Activated CD8-positive, alpha-beta memory T cell treated with anti-CD3 and anti-CD28 coated beads for 1 hour (primary cell): ENCODE results near the gene MC3R.

ENCODE experiments used
- DNase-seq, 2 donors: peaks; one replicate each; pipeline ENCODE4 v3.0.0-alpha.2; 2020; ENCODE audit warnings: low read depth in 1 of 2; ENCODE audit errors: extremely low read depth in 1 of 2

The MC3R gene

DNA sequence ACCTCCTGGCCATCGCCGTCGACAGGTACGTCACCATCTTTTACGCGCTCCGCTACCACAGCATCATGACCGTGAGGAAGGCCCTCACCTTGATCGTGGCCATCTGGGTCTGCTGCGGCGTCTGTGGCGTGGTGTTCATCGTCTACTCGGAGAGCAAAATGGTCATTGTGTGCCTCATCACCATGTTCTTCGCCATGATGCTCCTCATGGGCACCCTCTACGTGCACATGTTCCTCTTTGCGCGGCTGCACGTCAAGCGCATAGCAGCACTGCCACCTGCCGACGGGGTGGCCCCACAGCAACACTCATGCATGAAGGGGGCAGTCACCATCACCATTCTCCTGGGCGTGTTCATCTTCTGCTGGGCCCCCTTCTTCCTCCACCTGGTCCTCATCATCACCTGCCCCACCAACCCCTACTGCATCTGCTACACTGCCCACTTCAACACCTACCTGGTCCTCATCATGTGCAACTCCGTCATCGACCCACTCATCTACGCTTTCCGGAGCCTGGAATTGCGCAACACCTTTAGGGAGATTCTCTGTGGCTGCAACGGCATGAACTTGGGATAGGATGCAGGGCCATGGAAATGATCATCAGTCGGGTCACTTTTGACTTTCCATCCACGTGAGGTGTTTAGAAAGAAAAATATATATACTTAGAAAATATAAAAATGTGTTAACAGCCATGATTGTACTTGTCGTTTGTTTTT is 868 bp downstream of the MC3R start:
- no peak for DNase-seq

DNA sequence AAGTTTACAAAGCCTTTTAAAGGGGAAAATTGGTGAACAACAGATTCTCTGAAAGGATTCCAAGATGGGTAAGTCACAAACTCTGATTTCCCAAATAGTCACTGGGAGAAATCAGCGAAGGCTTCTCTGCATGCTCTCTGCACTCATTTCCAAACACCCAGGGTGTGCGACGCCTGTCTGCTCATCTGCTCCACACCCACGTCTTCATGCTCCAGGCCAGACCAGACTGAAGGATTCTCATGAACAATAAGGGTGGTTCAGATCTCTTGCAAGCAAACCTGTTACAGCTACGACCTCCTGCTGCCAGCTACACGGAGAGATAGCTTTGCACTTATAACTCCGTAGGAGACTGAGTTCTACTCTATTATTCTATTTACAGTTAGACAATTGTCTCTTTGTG is 1.4 kb downstream of the MC3R start:
- DNase-seq: no peak

GRCh38 chr20:56257604-56258003 is 9.1 kb downstream of the MC3R start:
- DNase-seq: no peak

DNA sequence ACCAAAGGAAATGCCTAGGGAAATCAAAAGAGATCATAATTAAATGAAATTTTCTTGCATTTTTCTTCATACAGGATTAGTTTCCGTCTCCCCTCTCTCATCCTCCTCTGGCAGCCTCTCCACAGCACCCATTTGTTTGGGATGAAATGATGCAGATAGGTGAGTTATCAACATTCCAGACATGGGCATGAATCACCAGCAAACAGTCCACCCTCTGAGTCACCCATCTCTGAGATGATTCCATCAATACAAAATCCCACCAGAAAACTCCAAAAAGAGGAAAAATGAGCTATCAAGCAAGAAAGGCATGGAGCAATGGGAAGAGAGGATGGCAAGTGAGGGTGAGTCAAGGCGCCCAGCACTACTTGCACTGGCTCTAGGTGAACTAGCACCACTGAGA is 11.4 kb downstream of the MC3R start:
- DNase-seq: no peak

DNA sequence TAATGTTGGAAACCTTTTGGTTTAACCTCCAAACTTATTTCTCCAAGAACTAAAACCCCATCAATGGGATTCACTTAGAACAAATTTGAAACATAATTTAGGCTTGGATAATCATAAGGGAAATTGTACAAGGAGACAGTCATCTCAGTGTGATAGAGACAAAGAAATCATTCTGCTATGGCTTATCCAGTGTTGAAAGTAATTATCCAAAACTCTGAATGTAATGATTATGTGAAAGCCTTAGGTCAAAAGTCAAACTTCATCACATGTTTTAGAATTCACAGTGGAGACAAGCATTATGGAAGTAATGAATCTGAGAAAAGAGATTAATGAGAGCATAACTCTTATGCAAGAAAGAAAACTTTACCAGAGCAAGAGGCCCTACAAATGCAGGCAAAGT is 20.0 kb downstream of the MC3R start:
- DNase-seq: no peak

GRCh38 chr20:56271974-56272373 is 23.4 kb downstream of the MC3R start:
- DNase-seq: no peak

GRCh38 chr20:56273491-56273890 is 25.0 kb downstream of the MC3R start:
- no peak for DNase-seq

DNA sequence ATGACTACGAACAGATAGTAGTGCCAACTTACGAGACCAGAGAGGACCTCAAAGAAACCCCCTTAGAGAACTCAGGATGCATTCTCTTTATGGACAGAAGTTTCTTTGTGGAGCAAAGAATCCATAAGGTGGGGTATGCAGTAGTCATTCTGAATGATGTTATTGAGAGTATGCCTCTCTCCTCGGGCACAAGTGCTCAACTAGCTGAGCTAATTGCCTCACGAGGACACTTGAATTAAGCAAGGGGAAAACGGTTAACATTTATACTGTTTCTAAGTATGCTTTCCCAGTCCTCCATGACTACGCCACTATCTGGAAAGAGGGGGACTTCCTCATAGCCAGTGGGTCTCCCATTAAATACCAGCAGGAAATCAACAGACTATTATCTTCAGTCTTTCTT is 25.6 kb downstream of the MC3R start:
- DNase-seq: no peak

GRCh38 chr20:56278196-56278595 is 29.7 kb downstream of the MC3R start:
- no peak for DNase-seq

DNA sequence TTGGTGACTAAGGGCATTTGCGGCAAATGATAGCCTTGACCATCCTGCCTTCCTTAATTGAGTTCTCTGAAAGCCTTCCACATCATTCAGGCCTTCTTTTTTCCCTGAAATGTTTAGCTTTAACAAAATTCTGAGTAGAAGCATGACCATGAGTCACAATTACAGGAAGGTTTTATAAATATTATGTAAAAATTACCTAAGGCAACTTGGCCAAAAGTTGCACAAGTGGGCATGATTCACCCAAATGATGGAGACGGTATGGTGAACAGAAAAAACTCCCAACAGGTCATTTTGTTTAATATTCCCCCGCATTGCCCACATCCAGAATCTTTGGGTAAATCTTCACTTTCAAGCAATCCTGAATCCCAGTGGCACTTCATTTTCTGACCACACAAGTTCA is 37.0 kb downstream of the MC3R start:
- no peak for DNase-seq

DNA sequence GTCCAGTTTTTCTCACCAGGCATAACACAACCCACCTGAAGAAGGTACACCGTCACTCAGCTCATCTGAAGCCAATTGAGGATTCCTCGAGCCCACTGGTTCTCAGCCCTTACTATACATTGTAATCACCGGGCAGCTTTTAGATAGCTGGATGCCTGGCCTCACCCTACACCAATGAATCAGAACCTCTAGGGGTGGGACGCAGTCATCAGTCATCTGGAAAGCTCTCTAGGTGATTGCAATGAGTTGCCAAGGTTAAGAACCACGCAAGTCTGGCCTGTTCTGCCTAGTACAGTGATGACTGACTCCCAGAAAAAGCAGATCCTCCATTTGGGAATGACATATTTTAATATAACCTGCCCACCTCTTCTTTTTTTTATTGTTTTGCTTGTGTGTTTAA is 41.1 kb downstream of the MC3R start:
- no peak for DNase-seq

- no peak for DNase-seq
Measured at GRCh38 chr20:56299362-56299761, 50.8 kb downstream of the MC3R start.
